ENCODE data around the gene UMOD.

The UMOD gene

DNA sequence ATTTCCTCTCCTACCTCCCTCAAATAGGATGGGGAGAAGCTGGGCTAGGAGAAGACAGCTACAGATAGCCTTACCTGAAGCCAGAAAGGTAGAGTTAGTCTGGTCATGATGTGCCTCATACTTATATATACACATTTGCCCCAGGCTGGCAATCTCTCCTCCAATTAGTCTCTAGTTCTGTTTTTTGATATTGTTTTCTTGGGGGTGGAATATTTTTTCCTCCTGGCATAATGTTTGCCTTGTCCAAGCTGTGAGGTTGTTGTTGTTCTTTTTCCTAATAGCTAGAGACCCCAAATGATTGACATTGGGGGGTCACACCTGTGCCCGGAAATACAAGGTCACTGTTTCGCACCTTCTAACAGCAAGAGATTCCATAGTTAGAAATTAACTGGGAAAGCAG is at the start of gene UMOD:
UMOD (minus strand) TSS at position 101 of the 400 bp plus-strand sequence. CDS start 1,978 bp downstream, outside the sequence.
- DNase-seq: no peak

DNA sequence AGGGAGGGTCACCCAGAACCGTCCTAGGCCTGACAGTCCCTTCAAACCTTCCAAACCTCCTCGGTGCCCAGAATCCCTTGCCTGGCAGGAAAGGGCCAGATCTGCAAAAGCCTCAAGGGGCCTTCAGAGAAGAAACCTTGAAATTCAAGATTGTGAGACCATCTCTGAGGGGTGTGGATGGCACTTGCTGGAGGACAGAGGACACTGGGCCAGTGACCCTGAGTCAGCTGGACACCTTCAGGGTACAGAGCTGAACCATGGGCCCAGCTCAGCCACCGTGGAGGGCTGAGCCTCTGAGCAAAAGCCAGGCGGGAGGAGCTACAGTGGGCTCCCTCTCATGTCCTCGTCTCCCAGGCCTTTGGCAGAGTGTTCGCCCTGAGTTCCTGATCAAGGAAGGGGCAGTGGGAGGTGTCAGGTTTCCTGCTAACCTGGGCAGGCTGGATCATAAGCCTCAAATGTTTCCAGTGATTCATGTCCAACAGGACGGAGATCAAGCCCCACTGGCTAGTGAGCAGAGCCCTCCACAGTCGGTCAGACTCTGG is 49.0 kb upstream of the UMOD start:
- no peak for DNase-seq

DNA sequence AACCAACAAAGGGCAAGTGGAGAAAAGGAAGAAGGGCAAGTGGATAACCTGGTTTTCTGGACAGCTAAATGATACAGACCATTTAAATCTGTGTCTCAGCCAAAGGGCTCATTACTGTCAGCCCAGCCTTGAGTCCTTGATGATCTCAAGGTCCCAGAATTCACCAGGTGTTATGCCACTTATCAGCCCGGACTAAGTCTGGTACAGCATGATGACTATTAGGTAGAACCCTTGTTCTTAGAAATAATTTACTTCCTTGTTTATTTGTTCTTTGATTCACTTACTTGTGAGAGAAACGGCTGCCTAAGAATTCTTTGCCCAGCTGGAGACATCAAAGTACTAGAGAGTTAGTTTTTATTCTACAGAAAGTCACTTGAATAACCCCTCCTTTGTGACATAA is 48.6 kb upstream of the UMOD start:
- DNase-seq: no peak

DNA sequence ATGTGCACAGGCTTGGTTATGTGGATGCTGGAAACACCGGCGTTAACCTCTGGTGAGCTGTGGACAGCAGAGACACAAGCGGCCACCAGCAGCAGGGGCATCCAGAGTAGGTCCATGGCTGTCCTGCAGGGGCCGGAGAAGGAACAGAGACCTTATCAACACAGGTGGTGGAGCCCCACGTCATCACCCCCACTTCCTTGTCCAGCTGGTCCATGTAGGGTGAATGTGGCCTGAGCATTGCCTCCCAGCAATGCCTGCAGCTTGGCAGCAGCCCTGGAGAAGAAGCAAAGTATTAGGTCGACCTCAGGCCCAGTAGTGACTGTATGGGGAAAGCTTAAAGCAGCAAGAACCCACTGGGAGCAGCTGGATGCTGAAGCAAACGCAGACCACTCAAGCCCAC is 46.7 kb upstream of the UMOD start:
- DNase-seq: no peak

DNA sequence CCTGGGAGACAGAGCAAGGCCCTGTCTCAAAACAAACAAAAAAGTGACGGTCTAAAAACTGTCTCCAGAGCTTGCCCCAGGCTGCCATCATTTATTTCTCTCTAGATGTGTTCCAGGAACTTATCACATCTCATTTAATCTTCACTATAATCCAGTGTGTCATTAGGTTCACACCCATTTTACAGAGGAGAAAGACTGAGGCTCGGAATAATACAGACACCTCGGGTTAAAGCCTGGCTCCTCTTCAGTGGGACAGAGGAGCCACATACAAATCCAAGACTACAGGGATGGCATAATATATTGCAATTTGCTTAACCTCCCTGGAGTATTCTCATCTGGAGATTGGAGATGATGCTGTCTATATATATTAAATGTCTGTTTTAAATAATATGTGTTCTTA is 46.1 kb upstream of the UMOD start:
- DNase-seq: no peak

DNA sequence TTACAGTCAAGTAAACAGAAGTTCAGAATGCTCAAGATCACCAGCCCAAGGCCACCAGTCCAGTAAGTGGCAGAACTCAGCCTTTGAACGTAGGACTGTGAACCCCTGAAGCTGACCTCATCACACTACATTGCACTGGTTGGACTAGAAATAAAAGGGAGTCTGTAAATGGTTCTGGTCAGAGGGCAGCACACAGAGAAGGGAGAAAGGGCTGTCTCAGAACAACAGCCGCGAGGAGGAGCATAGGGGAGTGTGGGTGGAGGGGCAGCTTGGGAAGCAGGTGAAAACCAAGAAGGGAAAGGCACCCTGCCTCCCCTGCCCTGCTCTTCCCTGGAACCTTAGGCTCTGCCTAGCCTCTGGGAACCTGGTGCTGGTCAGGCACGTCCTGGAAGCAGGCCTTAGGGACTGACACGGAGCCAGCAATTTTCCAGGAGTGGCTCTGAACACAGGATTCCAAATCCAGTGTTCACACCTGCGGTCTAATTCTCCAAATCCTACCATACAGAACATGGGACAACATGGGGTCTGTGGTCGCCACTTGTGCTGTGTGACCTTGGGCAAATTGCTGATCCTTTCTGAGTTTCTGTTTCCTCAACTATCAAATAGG is 45.1 kb upstream of the UMOD start:
- no peak for DNase-seq

DNA sequence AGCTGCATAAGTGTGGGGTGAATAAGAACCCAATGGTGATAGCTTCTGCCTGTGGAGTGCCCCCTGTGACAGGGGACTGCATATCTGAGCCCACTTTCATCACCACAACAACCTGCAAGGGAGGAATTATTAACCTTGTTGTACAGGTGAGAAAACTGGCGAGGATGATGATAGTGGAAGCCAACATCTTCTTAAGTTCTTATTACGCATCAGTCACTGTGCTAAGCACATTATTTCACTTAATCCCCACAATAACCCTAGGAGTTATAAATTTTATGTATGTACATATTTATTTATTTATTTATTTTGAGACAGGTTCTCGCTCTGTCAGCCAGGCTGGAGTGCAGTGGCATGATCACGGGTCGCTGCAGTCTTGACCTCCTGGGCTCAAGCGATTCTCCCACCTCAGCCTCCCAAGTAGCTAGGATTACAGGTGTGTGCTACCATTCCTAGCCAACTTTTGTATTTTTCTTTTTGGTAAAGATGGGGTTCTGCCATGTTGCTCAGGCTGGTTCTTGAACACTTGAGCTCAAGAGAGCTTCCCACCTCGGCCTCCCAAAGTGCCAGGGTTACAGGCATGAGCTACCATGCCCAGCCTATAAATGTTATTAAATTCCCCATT is 44.4 kb upstream of the UMOD start:
- no peak for DNase-seq

DNA sequence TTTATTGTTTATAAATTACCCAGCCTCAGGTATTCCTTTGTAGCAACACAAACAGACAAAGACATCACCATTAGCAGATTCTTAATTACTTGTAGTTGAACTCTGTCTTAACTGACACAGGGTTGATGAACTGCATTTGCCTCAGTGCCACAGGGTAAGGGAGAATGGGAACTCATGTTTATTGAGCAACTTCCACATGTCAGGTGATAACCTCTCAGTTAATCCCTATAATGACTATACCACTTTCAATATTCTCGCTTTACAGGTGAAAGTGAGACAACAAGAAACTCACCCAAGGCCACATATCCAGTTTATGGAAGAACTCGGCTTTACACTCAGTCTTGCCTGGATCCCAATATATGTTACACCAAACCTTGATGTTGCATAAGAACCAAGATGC is 43.4 kb upstream of the UMOD start:
- no peak for DNase-seq

DNA sequence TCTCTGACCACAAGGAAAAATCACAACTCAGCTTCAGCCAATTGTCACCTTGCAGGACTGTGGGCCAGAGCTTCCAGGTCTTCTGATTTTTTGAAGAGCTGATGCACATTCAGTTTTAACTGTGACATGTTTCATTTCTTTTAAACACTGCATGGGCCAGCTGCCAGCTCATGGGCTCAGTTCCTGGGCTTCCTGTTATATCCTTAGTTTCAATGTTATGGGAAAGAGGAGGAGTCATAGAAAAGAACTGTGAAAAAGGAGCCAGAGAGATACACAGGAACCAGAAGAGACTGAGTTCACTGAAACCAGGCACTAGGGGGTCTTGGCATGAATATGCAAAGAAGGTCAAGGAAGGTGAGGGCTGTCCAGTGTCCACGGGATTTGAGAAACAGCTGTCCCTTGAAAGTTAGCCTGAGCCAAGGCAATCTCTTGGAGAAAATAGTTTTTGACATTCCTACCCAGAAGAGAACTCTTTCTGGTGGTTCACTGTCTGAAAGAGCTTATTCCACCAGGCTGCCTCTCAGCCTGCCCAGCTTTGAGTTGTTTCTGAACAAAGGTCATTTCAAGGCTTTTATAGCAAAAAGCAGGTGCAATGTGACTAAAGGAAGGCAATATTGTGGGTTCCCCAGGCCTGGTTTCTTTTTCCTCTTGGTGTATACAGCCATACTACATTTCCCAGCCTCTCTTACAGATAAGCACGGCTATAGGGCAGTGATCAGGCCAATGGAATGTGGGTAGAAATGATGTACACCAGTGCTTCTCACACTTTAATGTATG is 41.5 kb upstream of the UMOD start:
- no peak for DNase-seq

DNA sequence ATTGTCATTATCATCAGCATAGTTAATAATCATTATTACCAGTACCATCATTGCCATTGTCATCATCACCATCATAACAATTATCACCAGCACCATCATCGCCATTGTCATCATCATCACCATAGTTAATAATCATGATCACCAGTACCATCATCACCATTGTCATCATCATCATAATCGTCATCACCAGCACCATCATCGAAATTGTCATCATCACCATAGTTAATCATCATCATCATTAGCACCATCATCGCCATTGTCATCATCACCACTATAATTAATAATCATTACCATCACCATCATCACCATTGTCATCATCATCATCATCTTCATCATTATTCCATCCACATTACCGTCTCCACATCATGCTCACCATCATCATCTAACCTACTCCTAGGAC is 38.5 kb upstream of the UMOD start:
- DNase-seq: no peak

DNA sequence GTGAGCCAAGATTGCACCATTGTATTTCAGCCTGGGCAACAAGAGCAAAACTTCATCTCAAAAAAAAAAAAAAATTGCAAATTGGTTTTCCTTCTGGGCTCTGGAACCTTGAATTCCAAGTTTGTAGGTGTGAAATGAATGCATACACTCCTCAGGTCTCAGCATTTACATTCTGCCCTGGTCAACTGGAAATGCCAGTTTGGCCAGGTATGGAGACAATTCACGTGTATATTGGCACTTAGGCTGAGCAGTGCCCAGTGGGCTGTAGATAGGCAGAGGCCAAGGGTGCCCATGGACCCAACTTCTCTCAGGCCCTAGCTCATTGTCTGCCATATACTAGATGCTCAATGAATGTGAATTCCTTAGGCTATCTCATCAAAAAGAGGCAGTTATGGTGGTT is 36.3 kb upstream of the UMOD start:
- no peak for DNase-seq

DNA sequence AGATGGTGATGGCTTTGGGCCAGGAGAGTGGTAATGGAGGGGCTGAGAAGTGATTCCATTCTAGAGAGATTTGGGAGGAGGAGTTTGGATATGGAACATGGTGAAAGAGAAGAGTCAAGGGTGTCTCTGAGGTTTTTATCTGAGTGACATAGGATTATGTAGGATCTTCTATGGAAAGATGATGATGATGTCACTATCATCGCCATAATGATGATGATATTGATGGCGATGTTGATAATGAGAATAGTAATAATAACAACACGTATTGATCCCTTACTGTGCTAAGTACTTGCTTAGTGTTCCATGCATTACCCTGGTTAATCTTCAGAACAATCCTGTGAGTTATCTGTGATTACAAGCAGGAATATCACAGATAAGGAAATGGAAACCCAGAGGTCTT is 35.5 kb upstream of the UMOD start:
- DNase-seq: no peak

DNA sequence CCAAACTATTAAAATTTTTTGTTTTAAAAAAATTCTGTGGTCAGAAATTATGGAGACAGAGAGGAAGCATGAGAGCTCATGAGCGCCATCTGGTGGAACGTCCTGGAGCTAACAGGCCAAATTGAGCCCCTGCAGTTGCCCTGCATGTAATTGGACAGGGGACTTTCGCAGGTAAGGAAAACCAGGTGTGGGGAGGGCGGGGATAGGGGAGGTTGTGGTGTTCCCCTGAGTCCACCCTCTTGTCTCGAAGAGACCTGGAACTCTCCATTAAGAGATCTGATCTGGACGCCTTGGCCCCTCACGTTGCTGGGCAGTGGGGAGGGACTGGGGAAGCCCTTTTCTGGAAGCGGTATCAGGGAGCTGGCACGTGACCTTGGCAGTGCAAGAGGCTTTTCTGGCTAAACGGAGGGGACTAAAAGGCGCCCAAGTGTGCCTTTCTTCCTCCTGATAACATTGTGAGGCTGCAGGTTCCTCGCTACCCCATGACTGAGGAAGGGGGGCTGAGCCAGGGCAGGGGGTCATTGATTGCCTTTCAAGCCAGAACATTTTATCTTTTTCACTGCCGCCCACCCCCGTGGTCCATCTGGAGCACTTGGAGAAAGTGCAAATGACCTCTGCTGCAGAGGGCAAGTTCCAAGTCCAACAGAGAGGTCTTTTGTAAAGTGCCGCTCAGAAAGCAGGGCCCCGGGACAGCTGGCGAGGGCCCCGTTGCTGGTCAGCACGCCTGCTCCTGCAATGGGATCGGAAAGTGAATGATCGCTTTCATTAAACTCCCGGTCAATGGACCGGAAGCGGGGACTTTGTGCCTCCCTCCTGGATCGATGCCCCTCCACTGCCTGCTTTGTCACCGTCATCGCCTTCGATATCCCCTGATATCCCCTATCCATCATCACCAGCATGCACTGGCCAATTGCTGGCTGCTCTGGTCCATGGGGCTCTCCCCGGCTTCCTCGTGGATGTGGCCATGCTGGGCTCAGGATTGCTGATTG is 33.6 kb upstream of the UMOD start:
- DNase-seq: peak; percentile 32

DNA sequence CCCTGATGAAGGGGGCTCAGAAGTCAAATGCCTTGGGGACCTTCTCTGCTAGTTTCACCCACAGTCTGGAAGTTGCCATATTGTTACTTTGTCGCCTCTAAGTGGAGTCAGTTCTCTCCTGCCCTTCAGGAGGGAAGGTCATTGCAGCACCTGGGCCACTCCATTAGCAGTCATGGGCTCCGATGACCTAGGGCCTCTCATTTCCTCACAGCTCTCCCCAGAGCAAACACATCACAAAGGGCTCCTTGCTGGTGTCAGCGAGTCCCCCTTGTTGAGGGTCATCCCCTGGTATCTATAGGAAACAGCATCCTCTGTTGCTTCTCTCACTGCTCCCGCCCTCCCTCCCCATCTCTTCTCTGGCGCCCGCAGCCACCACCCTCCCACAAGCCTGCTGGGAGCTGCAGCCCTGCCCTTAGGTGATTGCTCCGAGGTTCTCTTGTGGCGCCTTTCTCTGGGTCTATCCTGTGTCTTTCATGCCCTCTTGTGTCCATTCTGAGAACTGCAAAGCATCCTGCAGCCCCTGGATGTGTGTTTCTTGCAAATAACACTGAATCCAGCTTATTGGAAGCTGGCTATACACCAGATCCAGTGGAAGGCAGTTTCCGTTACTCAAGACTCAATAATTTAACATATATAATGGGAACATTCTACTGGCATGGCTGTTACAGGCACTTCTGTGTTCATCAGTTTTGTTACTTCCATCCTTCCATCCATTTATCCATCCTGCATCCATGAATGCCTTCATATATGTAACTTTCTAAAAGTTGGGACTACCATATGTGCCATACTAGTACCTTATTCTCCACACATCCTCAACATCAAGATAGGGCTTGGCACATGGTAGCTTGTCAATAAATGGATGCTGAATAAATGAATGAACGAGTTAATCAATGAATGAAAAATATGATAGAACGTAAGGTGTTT is 30.9 kb upstream of the UMOD start:
- DNase-seq: no peak

DNA sequence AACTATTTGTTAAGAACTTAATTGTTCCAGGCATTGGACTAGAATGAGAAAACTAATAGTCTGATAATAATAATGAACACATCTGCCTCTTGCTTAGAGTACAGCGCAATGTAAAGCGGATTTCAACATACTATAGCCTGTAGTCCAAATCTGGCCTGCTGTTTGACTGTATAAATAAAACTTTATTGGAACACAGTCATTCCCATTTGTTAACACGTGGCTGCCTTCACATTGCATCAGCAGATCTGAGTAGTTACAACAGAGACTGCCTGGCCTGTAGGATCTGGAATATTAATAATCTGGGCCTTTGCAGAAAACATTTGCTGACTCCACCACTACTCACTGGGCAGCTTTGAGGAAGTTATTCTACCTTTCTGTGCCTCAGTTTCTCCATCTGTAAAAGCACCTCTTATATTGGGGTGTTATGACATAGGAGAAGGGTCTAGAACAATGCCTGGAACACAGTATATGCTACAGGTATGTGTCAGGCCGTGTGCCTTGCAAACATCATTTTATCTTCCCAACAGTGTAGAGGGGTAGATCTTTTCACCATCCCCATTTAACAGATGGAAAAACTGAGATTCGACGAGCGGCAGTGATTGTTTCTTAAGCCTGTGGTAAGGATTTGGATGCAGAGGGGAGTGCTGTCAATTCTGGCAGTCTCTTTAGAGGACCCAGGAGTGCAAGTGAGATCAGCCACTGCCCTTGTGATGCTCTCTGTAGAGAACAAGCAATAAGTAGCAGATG is 29.9 kb upstream of the UMOD start:
- no peak for DNase-seq

DNA sequence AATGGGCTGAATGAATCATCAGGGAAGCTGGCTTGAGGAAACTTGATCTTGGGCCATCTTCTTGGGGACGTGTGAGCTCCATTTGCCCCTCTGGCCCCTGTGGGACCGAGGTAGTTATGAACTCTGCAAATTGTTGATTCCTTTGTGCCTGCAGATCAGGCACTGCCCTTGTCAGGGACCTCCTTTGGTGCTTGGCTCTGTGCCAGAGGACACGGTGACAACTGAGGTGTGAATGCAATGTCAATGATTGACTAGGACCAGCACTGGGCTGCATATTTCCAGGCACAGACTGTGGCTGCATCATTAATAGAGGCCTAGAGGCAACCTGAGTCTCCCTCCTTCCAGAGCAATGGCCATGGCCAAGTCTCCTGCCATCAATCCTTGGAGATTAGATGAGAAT is 28.3 kb upstream of the UMOD start:
- no peak for DNase-seq

DNA sequence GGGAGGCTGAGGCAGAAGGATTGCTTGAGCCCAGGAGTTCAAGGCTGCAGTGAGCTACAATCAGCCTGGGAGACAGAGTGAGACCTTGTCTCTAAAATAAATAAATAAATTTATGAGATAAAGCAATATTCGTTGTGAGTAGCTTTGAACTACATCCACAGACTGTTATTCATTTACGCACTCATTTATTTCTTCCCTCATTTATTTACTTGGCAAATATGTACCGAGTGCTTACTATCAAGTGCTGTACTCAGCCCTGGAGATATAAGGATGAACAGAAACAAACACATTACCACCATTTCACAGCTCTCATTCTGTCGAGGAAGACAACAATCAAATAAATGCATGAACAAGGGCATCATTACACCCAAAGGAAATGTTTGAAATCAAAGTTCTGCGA is 24.7 kb upstream of the UMOD start:
- DNase-seq: no peak

DNA sequence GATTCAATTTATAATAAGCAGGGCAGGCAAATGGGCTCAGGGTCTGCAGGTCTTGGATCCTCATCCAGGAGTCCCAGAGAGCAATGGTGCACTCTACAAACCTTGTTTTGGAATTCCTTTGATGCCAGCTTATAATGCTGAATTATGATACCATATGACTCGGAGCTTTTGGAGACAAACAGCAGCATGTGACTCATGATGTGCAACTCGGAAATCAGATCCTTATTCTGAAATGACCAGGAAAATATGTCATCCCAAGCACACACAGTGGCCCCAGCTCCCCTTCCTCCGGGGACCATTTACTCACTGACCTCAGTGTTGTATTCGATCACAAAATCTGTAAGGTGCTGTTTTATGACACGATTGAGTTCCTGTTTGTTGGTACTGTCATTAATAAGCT is 20.2 kb upstream of the UMOD start:
- DNase-seq: no peak

DNA sequence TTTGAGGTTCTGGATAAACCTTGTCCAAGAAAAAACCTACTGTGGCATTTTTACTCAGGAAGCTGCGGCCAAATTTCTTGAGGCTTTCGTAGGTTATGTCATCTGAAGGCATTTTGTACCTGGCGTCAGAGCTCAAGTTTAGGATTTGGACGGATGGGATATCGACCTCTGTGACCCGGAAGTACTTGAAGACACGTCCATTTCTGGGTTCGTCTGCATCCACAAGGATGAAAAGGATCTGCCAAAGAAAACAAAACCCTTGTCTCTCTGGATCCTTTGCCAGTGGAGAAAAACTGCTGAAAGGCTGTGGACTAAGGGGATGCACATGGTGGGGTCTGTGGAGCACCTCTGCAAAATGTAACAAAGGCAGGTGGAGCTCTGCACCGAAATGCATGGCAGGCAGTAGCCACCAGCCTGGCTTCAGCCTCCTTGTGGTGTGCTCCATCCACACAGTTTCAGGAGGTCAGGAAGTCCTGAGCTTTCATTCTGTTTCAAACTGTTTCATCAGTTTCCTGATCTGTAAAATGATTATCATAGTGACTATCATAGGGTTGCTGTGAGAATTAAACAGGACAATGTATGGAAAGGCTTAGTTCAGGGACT is 17.0 kb upstream of the UMOD start:
- no peak for DNase-seq

DNA sequence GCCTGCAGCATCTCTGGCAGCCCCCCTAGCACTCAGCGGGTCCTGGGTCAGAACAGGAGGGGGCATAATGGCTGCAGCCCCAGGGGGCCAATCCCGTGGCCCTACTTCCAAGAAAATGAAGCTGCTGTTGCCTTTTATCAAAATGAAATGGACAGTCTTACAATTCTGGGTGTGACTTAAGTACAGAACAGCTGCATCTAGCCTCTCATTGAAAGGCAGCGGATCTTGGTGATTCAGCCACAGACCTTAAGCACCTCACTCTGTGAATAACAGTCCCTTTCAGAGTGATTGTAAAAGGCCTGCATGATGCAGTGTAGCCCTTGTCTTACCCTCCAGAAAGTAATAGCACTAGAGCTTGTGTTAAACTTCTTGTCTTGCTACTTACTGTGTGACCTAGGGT is 11.5 kb upstream of the UMOD start:
- DNase-seq: no peak

DNA sequence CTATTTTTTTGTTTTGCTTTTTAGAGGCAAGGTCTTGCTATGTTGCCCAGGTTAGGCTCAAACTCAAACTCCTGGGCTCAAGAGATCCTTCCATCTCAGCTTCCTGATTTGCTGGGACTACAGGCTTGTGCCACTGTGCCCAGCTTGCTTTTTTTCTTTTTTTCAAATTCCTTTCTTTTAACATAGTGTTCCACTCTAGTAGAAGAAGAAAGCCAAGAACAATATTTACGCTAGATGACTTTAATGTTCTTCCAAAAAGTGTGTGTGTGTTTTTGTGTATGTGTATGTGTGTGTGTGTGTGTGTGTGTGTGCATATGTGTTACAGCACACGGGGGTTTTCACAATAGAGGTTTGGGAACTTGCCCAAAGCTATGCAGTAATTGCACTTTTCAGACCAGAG is 10.7 kb upstream of the UMOD start:
- DNase-seq: no peak
